K562 (cell line): ENCODE data around the gene WFIKKN2. TPM values are rescaled to one million over a fixed set of nuclear protein-coding genes. Genes with fewer than 3 reads are reported as not detected.

Experiments
- CHD4 ChIP-seq: fragments of 200-600 bp; sonication (generic); IDR thresholded peaks from 3 replicates; pipeline ENCODE4 v1.6.1; 2012; ENCODE audit warnings: low read depth, mild to moderate bottlenecking, mixed read lengths, low read length, inconsistent platforms; ENCODE audit not compliant: insufficient read depth, insufficient replicate concordance, poor library complexity, severe bottlenecking
- CREBBP ChIP-seq: IDR thresholded peaks from one replicate; pipeline ENCODE4 v1.6.1; 2012; ENCODE audit warnings: low read depth, mild to moderate bottlenecking, control low read depth, inconsistent platforms, low read length
- E2F6 ChIP-seq, 2 experiments: IDR thresholded peaks; 2 replicates each; pipeline ENCODE4 v1.6.1; 2011; ENCODE audit warnings: borderline replicate concordance in 1 of 2, control low read depth in 1 of 2, low read depth in 1 of 2, low read length in 1 of 2, mild to moderate bottlenecking in 1 of 2, mixed read lengths in 1 of 2, moderate library complexity in 1 of 2; ENCODE audit not compliant: insufficient read depth in 1 of 2, insufficient read length in 1 of 2, poor library complexity in 1 of 2, severe bottlenecking in 1 of 2; ENCODE audit errors: extremely low read depth in 1 of 2
- GATA2 ChIP-seq: sonication (generic); formaldehyde crosslinking; IDR thresholded peaks from 2 replicates; pipeline ENCODE4 v1.4.0; 2020; ENCODE audit warnings: mild to moderate bottlenecking, missing genetic modification reagents
- MTA2 ChIP-seq: fragments of 450-650 bp; IDR thresholded peaks from 2 replicates; pipeline ENCODE4 v1.6.1; 2016; ENCODE audit warnings: low read depth
- NCOR1 ChIP-seq: fragments of 450-650 bp; IDR thresholded peaks from 2 replicates; pipeline ENCODE4 v1.6.1; 2016; ENCODE audit warnings: mild to moderate bottlenecking, moderate library complexity
- NFIX ChIP-seq: fragments of 250-450 bp; sonication (Bioruptor Pico); IDR thresholded peaks from 2 replicates; pipeline ENCODE4 v1.4.0; 2020; ENCODE audit warnings: low read depth, mild to moderate bottlenecking, moderate library complexity
- POLR2A ChIP-seq: fragments of 450-650 bp; conservative IDR thresholded peaks from 2 replicates; pipeline ENCODE4 v1.6.1; 2016
- SIX5 ChIP-seq, 2 experiments: IDR thresholded peaks; 2 replicates each; pipeline ENCODE4 v1.6.1; 2011; ENCODE audit warnings: low read length in 2 of 2, borderline replicate concordance in 1 of 2, low read depth in 1 of 2, mild to moderate bottlenecking in 1 of 2, moderate library complexity in 1 of 2; ENCODE audit not compliant: insufficient read depth in 1 of 2
- SLC30A9 ChIP-seq: fragments of 250-450 bp; sonication (Bioruptor Pico); IDR thresholded peaks from 2 replicates; pipeline ENCODE4 v1.8.0; 2022; ENCODE audit warnings: mild to moderate bottlenecking, moderate library complexity
- SMARCA5 ChIP-seq: fragments of 450-650 bp; IDR thresholded peaks from 2 replicates; pipeline ENCODE4 v1.6.1; 2016
- TAL1 ChIP-seq: fragments of 450-650 bp; IDR thresholded peaks from 2 replicates; pipeline ENCODE4 v1.6.1; 2016; ENCODE audit warnings: mild to moderate bottlenecking
- ZFP1 ChIP-seq: fragments of 450-650 bp; formaldehyde crosslinking; IDR thresholded peaks from 2 replicates; pipeline ENCODE4 v1.4.0; 2020; ENCODE audit warnings: mild to moderate bottlenecking, mixed read lengths
- ZFP30 ChIP-seq: fragments of 250-450 bp; sonication (Bioruptor Pico); IDR thresholded peaks from 2 replicates; pipeline ENCODE4 v1.8.0; 2022; ENCODE audit warnings: moderate library complexity, mild to moderate bottlenecking, inconsistent platforms, borderline replicate concordance
- ZNF133 ChIP-seq: fragments of 250-450 bp; sonication (Bioruptor Pico); IDR thresholded peaks from 2 replicates; pipeline ENCODE4 v1.4.0; 2020; ENCODE audit warnings: mild to moderate bottlenecking
- ZNF140 ChIP-seq: fragments of 250-450 bp; sonication (Bioruptor Pico); IDR thresholded peaks from 2 replicates; pipeline ENCODE4 v1.8.0; 2021; ENCODE audit warnings: moderate library complexity, mild to moderate bottlenecking, inconsistent platforms
- ZNF174 ChIP-seq: fragments of 250-450 bp; sonication (Bioruptor Pico); IDR thresholded peaks from 2 replicates; pipeline ENCODE4 v1.4.0; 2020; ENCODE audit warnings: mild to moderate bottlenecking
- ZNF444 ChIP-seq: fragments of 250-450 bp; sonication (Bioruptor Pico); IDR thresholded peaks from 2 replicates; pipeline ENCODE4 v1.4.0; 2020; ENCODE audit warnings: mild to moderate bottlenecking, moderate library complexity
- ZNF644 ChIP-seq: fragments of 200-800 bp; sonication (Bioruptor generic); IDR thresholded peaks from 2 replicates; pipeline ENCODE4 v1.6.1; 2016; ENCODE audit warnings: low read depth, missing genetic modification characterization, missing compliant biosample characterization
- polyA plus RNA-seq, 8 experiments: library from polyadenylated mRNA; depleted of rRNA in 4 of 8; stranded (reverse) in 5 of 8; unstranded in 3 of 8; fragments of >200 nt; fragmentation: Nextera tagmentation in 2 of 8; fragmentation: Illumina TruSeq in 1 of 8; extraction: Ambion mirVana in 2 of 8; extraction: Trizol in 1 of 8; gene quantifications; 2 replicates each; pipeline versions ENCODE4 v1.2.1 to v1.2.3, GENCODE V29; 2011 to 2014; ENCODE audit warnings: inconsistent platforms in 1 of 8, missing spikeins in 1 of 8
- total RNA-seq, 7 experiments: library from RNA; depleted of rRNA in 6 of 7; stranded (reverse); fragments of >200 nt in 6 of 7; fragmentation: Illumina TruSeq in 2 of 7; extraction: Trizol in 2 of 7; gene quantifications; 2 replicates each; pipeline versions ENCODE4 v1.2.1 to v1.2.3, GENCODE V29; 2011 to 2021; ENCODE audit warnings: low replicate concordance in 1 of 7
- TF ChIP-seq, protein P1 (sequence below): fragments of 450-650 bp; IDR thresholded peaks from 2 replicates; pipeline ENCODE4 v1.6.1; 2016; ENCODE audit warnings: low read depth, mild to moderate bottlenecking, moderate library complexity
- TF ChIP-seq, protein P2 (sequence below): fragments of 200-800 bp; sonication (Bioruptor generic); IDR thresholded peaks from 2 replicates; pipeline ENCODE4 v1.6.1; 2016; ENCODE audit warnings: missing genetic modification characterization, missing compliant biosample characterization
- TF ChIP-seq, protein P3 (sequence below): fragments of 250-450 bp; sonication (Bioruptor Pico); IDR thresholded peaks from 2 replicates; pipeline ENCODE4 v1.8.0; 2022; ENCODE audit warnings: moderate library complexity, mild to moderate bottlenecking, inconsistent platforms

Gene WFIKKN2
- total and polyA plus RNA-seq, 9 of the 15 experiments (the other 6 are each of a cell fraction or from before 2014, with no cell fraction given) = 0.07 TPM; not detected in 8

DNA sequence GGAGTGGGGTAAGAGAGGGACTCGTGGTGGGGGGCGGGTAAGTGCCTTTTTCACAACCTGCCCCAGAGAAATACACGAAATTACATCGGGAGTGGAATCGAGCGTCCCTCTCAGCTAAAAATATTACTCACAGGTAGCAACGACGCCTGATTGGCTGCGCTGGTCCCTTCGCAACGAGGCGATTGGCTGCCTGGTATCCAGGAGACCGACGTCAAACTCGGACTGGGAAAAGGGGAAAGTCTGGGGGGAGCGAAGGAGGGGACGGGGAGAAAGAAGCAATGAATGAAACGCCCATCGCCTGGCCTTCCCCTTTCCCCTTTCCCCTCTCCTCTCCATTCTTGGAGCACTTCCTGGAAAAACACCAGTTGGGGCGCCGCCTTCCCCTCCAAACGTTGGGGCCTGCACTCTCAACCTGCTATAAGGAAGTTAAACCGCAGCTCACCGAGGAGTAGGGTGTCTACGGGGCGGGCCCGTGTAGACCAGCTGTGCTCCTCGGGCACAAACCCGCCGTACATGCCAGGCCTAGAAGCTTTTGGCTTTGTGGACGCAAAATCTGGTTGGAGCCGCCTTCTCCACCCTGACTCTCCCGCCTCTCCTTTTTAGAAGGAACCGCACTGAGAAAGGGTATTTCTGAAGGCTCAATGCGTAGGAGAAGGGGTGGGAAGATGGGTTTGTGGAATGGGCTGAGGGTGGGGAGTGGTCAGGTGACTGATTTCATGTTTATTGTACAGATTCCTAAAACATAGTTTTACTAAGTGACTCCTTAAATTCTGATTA lies 32.2 kb downstream of the WFIKKN2 start (continued):
- TF ChIP-seq ZNF444 (CRISPR knock-in tag) (no peak), CREBBP (no peak), ZFP30 (no peak), ZNF174 (CRISPR knock-in tag) (no peak), ZNF140 (no peak), ZNF644 (no peak), POLR2A (no peak; the same call in 1 of the 2 replicates), CHD4 (no peak), TAL1 (no peak), NFIX (no peak), SLC30A9 (CRISPR knock-in tag) (no peak), NCOR1 (no peak), SIX5 (IDR thresholded peaks at IDR 0.05; ENCODE audit: borderline replicate concordance in 1 of 2, insufficient read depth in 1 of 2, low read depth in 1 of 2, low read length in 2 of 2) (no peak), ZFP1 (CRISPR knock-in tag) (no peak), MTA2 (no peak), ZNF133 (no peak), GATA2 (CRISPR knock-in tag) (no peak), E2F6 (IDR thresholded peaks at IDR 0.05; ENCODE audit: borderline replicate concordance in 1 of 2, extremely low read depth in 1 of 2, insufficient read depth in 1 of 2, insufficient read length in 1 of 2, low read depth in 1 of 2, low read length in 1 of 2, poor library complexity in 1 of 2, severe bottlenecking in 1 of 2) (peak; percentile 29 to 74), SMARCA5 (0 out of 2 replicates have a peak, but pooled peaks have one; percentile 46)
- TF ChIP-seq, protein P1, sequence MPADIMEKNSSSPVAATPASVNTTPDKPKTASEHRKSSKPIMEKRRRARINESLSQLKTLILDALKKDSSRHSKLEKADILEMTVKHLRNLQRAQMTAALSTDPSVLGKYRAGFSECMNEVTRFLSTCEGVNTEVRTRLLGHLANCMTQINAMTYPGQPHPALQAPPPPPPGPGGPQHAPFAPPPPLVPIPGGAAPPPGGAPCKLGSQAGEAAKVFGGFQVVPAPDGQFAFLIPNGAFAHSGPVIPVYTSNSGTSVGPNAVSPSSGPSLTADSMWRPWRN = no peak
- TF ChIP-seq, protein P2, sequence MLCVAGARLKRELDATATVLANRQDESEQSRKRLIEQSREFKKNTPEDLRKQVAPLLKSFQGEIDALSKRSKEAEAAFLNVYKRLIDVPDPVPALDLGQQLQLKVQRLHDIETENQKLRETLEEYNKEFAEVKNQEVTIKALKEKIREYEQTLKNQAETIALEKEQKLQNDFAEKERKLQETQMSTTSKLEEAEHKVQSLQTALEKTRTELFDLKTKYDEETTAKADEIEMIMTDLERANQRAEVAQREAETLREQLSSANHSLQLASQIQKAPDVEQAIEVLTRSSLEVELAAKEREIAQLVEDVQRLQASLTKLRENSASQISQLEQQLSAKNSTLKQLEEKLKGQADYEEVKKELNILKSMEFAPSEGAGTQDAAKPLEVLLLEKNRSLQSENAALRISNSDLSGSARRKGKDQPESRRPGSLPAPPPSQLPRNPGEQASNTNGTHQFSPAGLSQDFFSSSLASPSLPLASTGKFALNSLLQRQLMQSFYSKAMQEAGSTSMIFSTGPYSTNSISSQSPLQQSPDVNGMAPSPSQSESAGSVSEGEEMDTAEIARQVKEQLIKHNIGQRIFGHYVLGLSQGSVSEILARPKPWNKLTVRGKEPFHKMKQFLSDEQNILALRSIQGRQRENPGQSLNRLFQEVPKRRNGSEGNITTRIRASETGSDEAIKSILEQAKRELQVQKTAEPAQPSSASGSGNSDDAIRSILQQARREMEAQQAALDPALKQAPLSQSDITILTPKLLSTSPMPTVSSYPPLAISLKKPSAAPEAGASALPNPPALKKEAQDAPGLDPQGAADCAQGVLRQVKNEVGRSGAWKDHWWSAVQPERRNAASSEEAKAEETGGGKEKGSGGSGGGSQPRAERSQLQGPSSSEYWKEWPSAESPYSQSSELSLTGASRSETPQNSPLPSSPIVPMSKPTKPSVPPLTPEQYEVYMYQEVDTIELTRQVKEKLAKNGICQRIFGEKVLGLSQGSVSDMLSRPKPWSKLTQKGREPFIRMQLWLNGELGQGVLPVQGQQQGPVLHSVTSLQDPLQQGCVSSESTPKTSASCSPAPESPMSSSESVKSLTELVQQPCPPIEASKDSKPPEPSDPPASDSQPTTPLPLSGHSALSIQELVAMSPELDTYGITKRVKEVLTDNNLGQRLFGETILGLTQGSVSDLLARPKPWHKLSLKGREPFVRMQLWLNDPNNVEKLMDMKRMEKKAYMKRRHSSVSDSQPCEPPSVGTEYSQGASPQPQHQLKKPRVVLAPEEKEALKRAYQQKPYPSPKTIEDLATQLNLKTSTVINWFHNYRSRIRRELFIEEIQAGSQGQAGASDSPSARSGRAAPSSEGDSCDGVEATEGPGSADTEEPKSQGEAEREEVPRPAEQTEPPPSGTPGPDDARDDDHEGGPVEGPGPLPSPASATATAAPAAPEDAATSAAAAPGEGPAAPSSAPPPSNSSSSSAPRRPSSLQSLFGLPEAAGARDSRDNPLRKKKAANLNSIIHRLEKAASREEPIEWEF (CRISPR knock-in tag) = no peak
- TF ChIP-seq, protein P3, sequence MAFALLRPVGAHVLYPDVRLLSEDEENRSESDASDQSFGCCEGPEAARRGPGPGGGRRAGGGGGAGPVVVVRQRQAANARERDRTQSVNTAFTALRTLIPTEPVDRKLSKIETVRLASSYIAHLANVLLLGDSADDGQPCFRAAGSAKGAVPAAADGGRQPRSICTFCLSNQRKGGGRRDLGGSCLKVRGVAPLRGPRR (CRISPR knock-in tag) = no peak
